ENCODE data around the gene DAPK1. TPM values are rescaled to one million over a fixed set of nuclear protein-coding genes. Genes with fewer than 3 reads are reported as not detected.

DAPK1 gene
- total and polyA plus RNA-seq, 2 experiments from 2014 or later: 44.4 to 62.3 TPM

GRCh38 chr9:87718231-87718630 lies 220.6 kb downstream of the DAPK1 start:
- Histone ChIP-seq H2AFZ (no peak overlapping the region), H3K4me1 (ENCODE audit: insufficient read depth) (peaks cover 22% of the 10 kb centered on the region), H3K9me3 (ENCODE audit: low read depth) (no peaks in the 10 kb centered on the region), H3K79me2 (no peaks in the 10 kb centered on the region), H3K9me2 (replicated peaks; ENCODE audit: insufficient read depth) (no peaks in the 10 kb centered on the region), H3K4me3 (no peak overlapping the region), H3K27ac (no peak overlapping the region), H4K20me1 (ENCODE audit: insufficient read depth, poor library complexity, severe bottlenecking) (no peaks in the 10 kb centered on the region), H3K4me2 (no peak overlapping the region), H3K27me3 (no peaks in the 10 kb centered on the region), H3K36me3 (replicated peaks; ENCODE audit: insufficient read depth, low read depth) (no peaks in the 10 kb centered on the region)
- no peak for TF ChIP-seq CTCF (IDR thresholded peaks at IDR 0.05; ENCODE audit: poor library complexity)
- TF ChIP-seq EZH2 (IDR thresholded peaks at IDR 0.05; ENCODE audit: borderline replicate concordance): no peak
- 95% methylated on average over 3 of the region's 3 CpGs for WGBS (ENCODE audit: low lambda C conversion rate, missing lambda C conversion rate)
- DNase-seq (ENCODE audit: low spot score): no peak

- H3K4me3 ChIP-seq: no peak overlapping the region
- no peaks in the 10 kb centered on the region for H3K27me3 ChIP-seq
- H3K27ac ChIP-seq: no peak overlapping the region
- H3K9me2 ChIP-seq (replicated peaks; ENCODE audit: insufficient read depth): no peaks in the 10 kb centered on the region
- H3K4me2 ChIP-seq: no peak overlapping the region
- no peaks in the 10 kb centered on the region for H4K20me1 ChIP-seq (ENCODE audit: insufficient read depth, poor library complexity, severe bottlenecking)
- H3K36me3 ChIP-seq (replicated peaks; ENCODE audit: insufficient read depth, low read depth): no peaks in the 10 kb centered on the region
- H2AFZ ChIP-seq: no peak overlapping the region
- DNase-seq (ENCODE audit: low spot score): no peak
- no peaks in the 10 kb centered on the region for H3K9me3 ChIP-seq (ENCODE audit: low read depth)
- H3K79me2 ChIP-seq: no peaks in the 10 kb centered on the region
- H3K4me1 ChIP-seq (ENCODE audit: insufficient read depth): peaks cover 16% of the 10 kb centered on the region
- no peak for TF ChIP-seq EZH2phosphoT487 (IDR thresholded peaks at IDR 0.05; ENCODE audit: low read depth, severe bottlenecking, unreplicated experiment)
- TF ChIP-seq CTCF (IDR thresholded peaks at IDR 0.05; ENCODE audit: poor library complexity): no peak
- no peak for TF ChIP-seq EZH2 (IDR thresholded peaks at IDR 0.05; ENCODE audit: borderline replicate concordance)
- WGBS (ENCODE audit: low lambda C conversion rate, missing lambda C conversion rate): 92% methylated on average over 6 of the region's 6 CpGs
Measured at GRCh38 chr9:87718852-87719612, 221.4 kb downstream of the DAPK1 start.

- Histone ChIP-seq H3K4me2 (no peak overlapping the region), H4K20me1 (ENCODE audit: insufficient read depth, poor library complexity, severe bottlenecking) (no peaks in the 10 kb centered on the region), H3K9me2 (replicated peaks; ENCODE audit: insufficient read depth) (no peaks in the 10 kb centered on the region), H3K4me1 (ENCODE audit: insufficient read depth) (peaks cover 8% of the 10 kb centered on the region), H3K79me2 (no peaks in the 10 kb centered on the region), H3K36me3 (replicated peaks; ENCODE audit: insufficient read depth, low read depth) (no peaks in the 10 kb centered on the region), H3K9me3 (ENCODE audit: low read depth) (no peaks in the 10 kb centered on the region), H3K27ac (no peak overlapping the region), H2AFZ (no peak overlapping the region), H3K4me3 (no peak overlapping the region), H3K27me3 (no peaks in the 10 kb centered on the region)
- no peak for TF ChIP-seq EZH2 (IDR thresholded peaks at IDR 0.05; ENCODE audit: borderline replicate concordance)
- no peak for TF ChIP-seq CTCF (IDR thresholded peaks at IDR 0.05; ENCODE audit: poor library complexity)
- no peak for TF ChIP-seq EZH2phosphoT487 (IDR thresholded peaks at IDR 0.05; ENCODE audit: low read depth, severe bottlenecking, unreplicated experiment)
- WGBS (ENCODE audit: low lambda C conversion rate, missing lambda C conversion rate): 93% methylated on average over 2 of the region's 2 CpGs
- DNase-seq (ENCODE audit: low spot score): no peak
Measured at GRCh38 chr9:87720173-87720572, 222.5 kb downstream of the DAPK1 start.
